Gastroesophageal sphincter (tissue), 4 donors: ENCODE data around the gene AIG1. TPM values are rescaled to one million over a fixed set of nuclear protein-coding genes. Genes with fewer than 3 reads are reported as not detected.

Experiments used
- ATAC-seq: fragments of 150-250 bp; one replicate; pipeline ENCODE4 v1.9.1; 2016; ENCODE audit warnings: mild to moderate bottlenecking, moderate library complexity
- H3K27ac ChIP-seq, 4 donors: fragments of 200-600 bp; sonication (generic) in 3 of 4; 1 replicate in 3 of 4; 2 replicates in 1 of 4; pipeline ENCODE4 v1.5.1; 2016 to 2019
- H3K27me3 ChIP-seq: fragments of 200-600 bp; sonication (generic); one replicate; pipeline ENCODE4 v1.5.1; 2019
- H3K36me3 ChIP-seq, 2 donors: fragments of 200-600 bp; sonication (generic); one replicate each; pipeline ENCODE4 v1.5.1; 2019; ENCODE audit warnings: control low read depth in 1 of 2
- H3K4me1 ChIP-seq, 3 donors: fragments of 200-600 bp; sonication (generic); 1 replicate in 2 of 3; 2 replicates in 1 of 3; pipeline ENCODE4 v1.5.1; 2016 to 2019; ENCODE audit warnings: control low read depth in 2 of 3
- H3K4me3 ChIP-seq, 2 donors: fragments of 200-600 bp; sonication (generic); one replicate each; pipeline ENCODE4 v1.5.1; 2019; ENCODE audit warnings: mild to moderate bottlenecking in 1 of 2, moderate library complexity in 1 of 2
- H3K9me3 ChIP-seq, 3 donors: fragments of 200-600 bp; sonication (generic); one replicate each; pipeline ENCODE4 v1.5.1; 2017 to 2019; ENCODE audit warnings: control low read depth in 2 of 3
- EP300 ChIP-seq: sonication (generic); formaldehyde crosslinking; IDR thresholded peaks from one replicate; pipeline ENCODE4 v1.6.1; 2017; ENCODE audit warnings: antibody characterized with exemption, mild to moderate bottlenecking
- POLR2A ChIP-seq, 2 donors: fragments of 450-650 bp; IDR thresholded peaks; one replicate each; pipeline ENCODE4 v1.6.1; 2017; ENCODE audit warnings: antibody characterized with exemption in 2 of 2, mild to moderate bottlenecking in 2 of 2, moderate library complexity in 1 of 2
- POLR2AphosphoS5 ChIP-seq: sonication (generic); formaldehyde crosslinking; IDR thresholded peaks from one replicate; pipeline ENCODE4 v1.6.1; 2017; ENCODE audit warnings: antibody characterized with exemption
- WGBS, 2 donors: methylation state at CpG; one replicate each; pipeline ENCODE4 v1.1.5; 2018; ENCODE audit warnings: low coverage in 1 of 2; 5-methylcytosine and 5-hydroxymethylcytosine counted together
- total RNA-seq, 4 donors: library from RNA; depleted of rRNA; stranded (reverse); fragments of >200 nt; gene quantifications; one replicate each; pipeline ENCODE4 v1.1.0, GENCODE V29; 2016
- TF ChIP-seq, protein P1 (sequence below), 4 experiments: fragments of 200-600 bp in 2 of 4; fragments of 450-650 bp in 2 of 4; sonication (generic) in 1 of 4; IDR thresholded peaks; one replicate each; pipeline ENCODE4 v1.5.1; 2017 to 2019; ENCODE audit warnings: antibody characterized with exemption in 4 of 4, mild to moderate bottlenecking in 2 of 4, moderate library complexity in 2 of 4

AIG1 gene
- total RNA-seq, 4 donors from 2014 or later, result 24.0 to 42.0 (median 31.5) TPM

- peaks cover 0 to 10% (median 0%) of the 10 kb centered on the region in 3 donors for H3K4me1 ChIP-seq
- no peak overlapping the region for H3K4me3 ChIP-seq
- H3K36me3 ChIP-seq, result no peaks in the 10 kb centered on the region
- H3K27ac ChIP-seq, result no peak overlapping the region
- H3K27me3 ChIP-seq, result no peaks in the 10 kb centered on the region
- ATAC-seq, result no peak
- WGBS, 2 donors, result no CpG with 5 or more reads among the region's 10 CpGs
- H3K9me3 ChIP-seq, result no peaks in the 10 kb centered on the region
- TF ChIP-seq EP300, result no peak
- no peak for TF ChIP-seq POLR2AphosphoS5
- TF ChIP-seq POLR2A (IDR thresholded peaks at IDR 0.05), result no peak
- TF ChIP-seq, protein P1, sequence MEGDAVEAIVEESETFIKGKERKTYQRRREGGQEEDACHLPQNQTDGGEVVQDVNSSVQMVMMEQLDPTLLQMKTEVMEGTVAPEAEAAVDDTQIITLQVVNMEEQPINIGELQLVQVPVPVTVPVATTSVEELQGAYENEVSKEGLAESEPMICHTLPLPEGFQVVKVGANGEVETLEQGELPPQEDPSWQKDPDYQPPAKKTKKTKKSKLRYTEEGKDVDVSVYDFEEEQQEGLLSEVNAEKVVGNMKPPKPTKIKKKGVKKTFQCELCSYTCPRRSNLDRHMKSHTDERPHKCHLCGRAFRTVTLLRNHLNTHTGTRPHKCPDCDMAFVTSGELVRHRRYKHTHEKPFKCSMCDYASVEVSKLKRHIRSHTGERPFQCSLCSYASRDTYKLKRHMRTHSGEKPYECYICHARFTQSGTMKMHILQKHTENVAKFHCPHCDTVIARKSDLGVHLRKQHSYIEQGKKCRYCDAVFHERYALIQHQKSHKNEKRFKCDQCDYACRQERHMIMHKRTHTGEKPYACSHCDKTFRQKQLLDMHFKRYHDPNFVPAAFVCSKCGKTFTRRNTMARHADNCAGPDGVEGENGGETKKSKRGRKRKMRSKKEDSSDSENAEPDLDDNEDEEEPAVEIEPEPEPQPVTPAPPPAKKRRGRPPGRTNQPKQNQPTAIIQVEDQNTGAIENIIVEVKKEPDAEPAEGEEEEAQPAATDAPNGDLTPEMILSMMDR (IDR thresholded peaks at IDR 0.05), result no peak
These were observed 11.1 kb upstream of the AIG1 start for GRCh38 chr6:143049611-143050010.

DNA sequence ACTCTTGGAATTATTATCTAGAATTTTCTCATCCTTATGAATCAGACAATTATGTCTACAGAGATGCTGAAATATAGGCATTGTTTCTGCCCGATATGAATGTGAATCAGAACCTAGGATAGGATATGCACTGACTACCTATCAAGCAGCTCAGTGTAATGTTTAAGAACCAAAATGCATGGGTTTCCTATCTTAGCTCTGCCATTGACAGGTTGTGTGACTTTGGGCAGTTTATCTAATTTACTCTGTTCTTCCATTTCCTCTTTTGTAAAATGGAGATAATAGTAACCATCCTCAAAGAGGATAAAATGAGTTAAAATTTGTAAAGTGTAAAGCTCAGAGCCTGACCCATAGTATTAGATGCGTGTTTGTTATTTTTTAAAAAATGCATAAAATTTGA is 10.2 kb upstream of the AIG1 start:
- Histone ChIP-seq H3K4me3 (no peak overlapping the region), H3K27me3 (no peaks in the 10 kb centered on the region), H3K4me1 (peaks cover 0 to 10% (median 0%) of the 10 kb centered on the region in 3 donors), H3K36me3 (no peaks in the 10 kb centered on the region), H3K27ac (no peak overlapping the region), H3K9me3 (no peaks in the 10 kb centered on the region)
- WGBS, 2 donors, result 89 to 100% methylated on average over 2 of the region's 2 CpGs
- no peak for ATAC-seq
- no peak for TF ChIP-seq POLR2A (IDR thresholded peaks at IDR 0.05)
- TF ChIP-seq, protein P1 (IDR thresholded peaks at IDR 0.05), result no peak
- TF ChIP-seq POLR2AphosphoS5, result no peak
- TF ChIP-seq EP300, result no peak

GRCh38 chr6:143052282-143052681 is 8.4 kb upstream of the AIG1 start:
- TF ChIP-seq POLR2AphosphoS5 (no peak), EP300 (no peak), POLR2A (IDR thresholded peaks at IDR 0.05) (no peak)
- TF ChIP-seq, protein P1 (IDR thresholded peaks at IDR 0.05), result no peak
- H3K4me1 ChIP-seq, result peaks cover 0 to 10% (median 0%) of the 10 kb centered on the region in 3 donors
- H3K27ac ChIP-seq, result peak overlapping the region in 2 of 4 donors; percentile 18 to 45
- 57 to 64% methylated on average over 4 to 5 of the region's 5 CpGs for WGBS, 2 donors
- no peaks in the 10 kb centered on the region for H3K36me3 ChIP-seq
- H3K4me3 ChIP-seq, result no peak overlapping the region
- H3K27me3 ChIP-seq, result no peaks in the 10 kb centered on the region
- H3K9me3 ChIP-seq, result no peaks in the 10 kb centered on the region
- no peak for ATAC-seq

GRCh38 chr6:143053856-143054255 is 6.8 kb upstream of the AIG1 start:
- WGBS, 2 donors, result 67 to 100% methylated on average over 3 of the region's 3 CpGs
- Histone ChIP-seq H3K9me3 (no peaks in the 10 kb centered on the region), H3K4me1 (peaks cover 0 to 10% (median 0%) of the 10 kb centered on the region in 3 donors), H3K36me3 (no peaks in the 10 kb centered on the region), H3K27me3 (no peaks in the 10 kb centered on the region), H3K27ac (no peak overlapping the region), H3K4me3 (no peak overlapping the region)
- ATAC-seq, result no peak
- TF ChIP-seq POLR2AphosphoS5 (no peak), POLR2A (IDR thresholded peaks at IDR 0.05) (no peak), EP300 (no peak)
- TF ChIP-seq, protein P1 (IDR thresholded peaks at IDR 0.05), result no peak

- ATAC-seq, result no peak
- no peak overlapping the region for H3K27ac ChIP-seq
- H3K9me3 ChIP-seq, result no peaks in the 10 kb centered on the region
- no peak for TF ChIP-seq POLR2A (IDR thresholded peaks at IDR 0.05)
- no peak for TF ChIP-seq EP300
- TF ChIP-seq, protein P1 (IDR thresholded peaks at IDR 0.05), result no peak
- TF ChIP-seq POLR2AphosphoS5, result no peak
- no peaks in the 10 kb centered on the region for H3K27me3 ChIP-seq
- WGBS, 2 donors, result 88 to 100% methylated on average over 2 of the region's 2 CpGs
- peaks cover 0 to 13% (median 0%) of the 10 kb centered on the region in 3 donors for H3K4me1 ChIP-seq
- H3K36me3 ChIP-seq, result no peaks in the 10 kb centered on the region
- H3K4me3 ChIP-seq, result no peak overlapping the region
These were observed 6.4 kb upstream of the AIG1 start for GRCh38 chr6:143054329-143054728.
